OCI-LY7 (cell line): ENCODE results near the gene ZNF536.

Experiments used
- EZH2phosphoT487 ChIP-seq: fragments of 200-600 bp; sonication (generic); IDR thresholded peaks from 2 replicates; pipeline ENCODE4 v1.6.1; 2018; ENCODE audit warnings: low read depth, borderline replicate concordance, mild to moderate bottlenecking, mixed run types, antibody characterized with exemption, low read length, moderate library complexity, mixed read lengths
- TF ChIP-seq, protein P1 (sequence below): fragments of 200-600 bp; sonication (generic); conservative IDR thresholded peaks from 2 replicates; pipeline ENCODE4 v1.5.1; 2014; ENCODE audit warnings: mild to moderate bottlenecking, antibody characterized with exemption, low read length, moderate library complexity, mixed read lengths

DNA sequence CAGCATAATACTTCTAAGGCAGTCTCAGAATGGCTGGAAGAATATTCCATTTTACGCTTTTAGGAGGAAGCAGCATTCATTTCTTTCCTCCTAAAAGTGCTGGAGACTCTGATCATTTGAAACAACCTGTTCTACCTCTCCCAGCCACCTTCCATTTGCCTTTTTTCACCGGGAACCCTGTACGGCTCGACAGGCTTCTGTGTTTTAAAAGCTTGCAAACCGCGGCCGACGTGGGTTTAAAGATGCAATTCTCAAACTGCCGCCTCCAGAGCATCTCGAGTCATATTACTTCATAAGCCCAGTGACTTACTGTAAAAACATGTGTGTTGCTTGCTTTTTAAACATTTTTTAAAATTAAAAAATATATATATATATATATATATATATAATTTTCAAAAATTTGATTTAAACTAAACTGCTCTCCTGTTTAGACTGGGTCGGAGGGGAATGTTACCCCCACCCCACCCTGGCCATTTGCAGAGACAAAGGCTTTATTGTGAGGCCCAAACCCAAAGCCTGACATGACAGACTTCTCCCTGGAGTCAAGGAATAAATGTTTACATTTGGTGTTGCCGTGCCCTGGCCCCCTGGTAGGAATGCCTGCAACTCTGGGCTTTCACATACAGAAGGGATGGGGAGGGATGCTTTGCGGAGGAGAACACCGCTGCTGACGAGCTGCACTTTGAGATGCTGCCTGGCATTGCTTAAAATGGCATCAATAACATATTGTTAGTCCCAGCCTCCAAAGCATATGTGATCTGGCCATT lies 30.4 kb downstream of the ZNF536 start:
- TF ChIP-seq, protein P1, sequence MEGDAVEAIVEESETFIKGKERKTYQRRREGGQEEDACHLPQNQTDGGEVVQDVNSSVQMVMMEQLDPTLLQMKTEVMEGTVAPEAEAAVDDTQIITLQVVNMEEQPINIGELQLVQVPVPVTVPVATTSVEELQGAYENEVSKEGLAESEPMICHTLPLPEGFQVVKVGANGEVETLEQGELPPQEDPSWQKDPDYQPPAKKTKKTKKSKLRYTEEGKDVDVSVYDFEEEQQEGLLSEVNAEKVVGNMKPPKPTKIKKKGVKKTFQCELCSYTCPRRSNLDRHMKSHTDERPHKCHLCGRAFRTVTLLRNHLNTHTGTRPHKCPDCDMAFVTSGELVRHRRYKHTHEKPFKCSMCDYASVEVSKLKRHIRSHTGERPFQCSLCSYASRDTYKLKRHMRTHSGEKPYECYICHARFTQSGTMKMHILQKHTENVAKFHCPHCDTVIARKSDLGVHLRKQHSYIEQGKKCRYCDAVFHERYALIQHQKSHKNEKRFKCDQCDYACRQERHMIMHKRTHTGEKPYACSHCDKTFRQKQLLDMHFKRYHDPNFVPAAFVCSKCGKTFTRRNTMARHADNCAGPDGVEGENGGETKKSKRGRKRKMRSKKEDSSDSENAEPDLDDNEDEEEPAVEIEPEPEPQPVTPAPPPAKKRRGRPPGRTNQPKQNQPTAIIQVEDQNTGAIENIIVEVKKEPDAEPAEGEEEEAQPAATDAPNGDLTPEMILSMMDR, result no peak
- TF ChIP-seq EZH2phosphoT487, result no peak
